Suprapubic skin (tissue), 4 donors: ENCODE results near the gene LRIT1.

Experiments used
- CTCF ChIP-seq, 2 donors: fragments of 200-600 bp in 1 of 2; fragments of 450-650 bp in 1 of 2; sonication (generic) in 1 of 2; IDR thresholded peaks; one replicate each; pipeline ENCODE4 v1.5.1; 2016 to 2019; ENCODE audit warnings: antibody characterized with exemption in 2 of 2, mild to moderate bottlenecking in 1 of 2, moderate library complexity in 1 of 2
- EP300 ChIP-seq: sonication (generic); formaldehyde crosslinking; IDR thresholded peaks from one replicate; pipeline ENCODE4 v1.6.1; 2017; ENCODE audit warnings: antibody characterized with exemption
- POLR2A ChIP-seq, 2 donors: fragments of 450-650 bp; IDR thresholded peaks; one replicate each; pipeline ENCODE4 v1.6.1; 2017; ENCODE audit warnings: antibody characterized with exemption in 2 of 2, mild to moderate bottlenecking in 2 of 2, moderate library complexity in 2 of 2
- POLR2AphosphoS5 ChIP-seq, 3 donors: sonication (generic); formaldehyde crosslinking; IDR thresholded peaks; one replicate each; pipeline ENCODE4 v1.6.1; 2017; ENCODE audit warnings: antibody characterized with exemption in 3 of 3

GRCh38 chr10:84208023-84208422 is 33.3 kb downstream of the LRIT1 start:
- TF ChIP-seq CTCF (IDR thresholded peaks at IDR 0.05) (no peak), POLR2A (IDR thresholded peaks at IDR 0.05) (no peak), POLR2AphosphoS5 (IDR thresholded peaks at IDR 0.05) (no peak), EP300 (no peak)
